ENCODE data around the gene SAMD14. TPM values are rescaled to one million over a fixed set of nuclear protein-coding genes. Genes with fewer than 3 reads are reported as not detected.

Gene SAMD14
- 0.16 TPM for total RNA-seq

DNA sequence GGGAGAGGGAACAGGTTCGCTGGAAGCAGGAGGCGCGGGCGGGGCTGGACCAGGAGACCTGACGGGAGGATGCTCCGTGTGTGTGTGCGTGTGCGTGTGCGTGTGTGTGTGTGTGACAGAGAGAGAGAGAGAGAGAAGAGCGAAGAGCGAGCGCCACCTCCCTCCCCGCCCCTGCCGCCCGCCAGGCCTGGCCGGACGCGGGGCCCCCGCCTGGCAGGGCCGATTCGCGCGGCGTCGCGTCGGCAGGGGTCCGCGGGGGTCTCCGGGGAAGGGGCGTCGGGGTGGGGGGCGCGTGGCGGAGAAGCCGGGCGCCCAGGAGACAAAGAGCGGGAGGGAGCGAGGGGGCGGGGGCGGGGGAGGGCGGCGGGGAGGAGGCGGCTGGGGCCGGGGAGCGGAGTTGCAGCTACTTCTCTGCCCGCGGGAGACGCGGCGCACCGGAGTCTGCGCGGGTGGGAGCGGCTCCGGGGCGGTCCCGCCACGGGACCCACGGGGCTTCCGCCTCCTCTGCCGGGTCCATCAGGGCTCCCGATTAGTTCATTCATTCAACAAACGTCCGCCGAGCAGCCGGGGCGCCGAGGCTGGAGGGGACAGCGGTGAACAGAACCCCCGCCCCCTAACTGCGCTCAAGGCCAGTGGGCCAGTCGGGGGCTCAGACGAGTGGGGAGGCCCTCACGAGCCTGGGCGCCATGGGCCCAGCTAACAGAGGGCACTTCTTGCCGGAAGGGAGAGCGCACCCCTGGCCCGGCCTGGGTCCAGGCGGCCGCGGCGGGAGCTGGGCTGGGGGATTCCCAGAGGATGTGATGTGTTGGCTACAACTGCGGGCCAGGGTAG is at the start of gene SAMD14:
Gene SAMD14 (minus strand): TSS at position 433 of the 831 bp plus-strand sequence. CDS start 5,201 bp downstream, outside the sequence.
- peak; percentile 33 for ATAC-seq

DNA sequence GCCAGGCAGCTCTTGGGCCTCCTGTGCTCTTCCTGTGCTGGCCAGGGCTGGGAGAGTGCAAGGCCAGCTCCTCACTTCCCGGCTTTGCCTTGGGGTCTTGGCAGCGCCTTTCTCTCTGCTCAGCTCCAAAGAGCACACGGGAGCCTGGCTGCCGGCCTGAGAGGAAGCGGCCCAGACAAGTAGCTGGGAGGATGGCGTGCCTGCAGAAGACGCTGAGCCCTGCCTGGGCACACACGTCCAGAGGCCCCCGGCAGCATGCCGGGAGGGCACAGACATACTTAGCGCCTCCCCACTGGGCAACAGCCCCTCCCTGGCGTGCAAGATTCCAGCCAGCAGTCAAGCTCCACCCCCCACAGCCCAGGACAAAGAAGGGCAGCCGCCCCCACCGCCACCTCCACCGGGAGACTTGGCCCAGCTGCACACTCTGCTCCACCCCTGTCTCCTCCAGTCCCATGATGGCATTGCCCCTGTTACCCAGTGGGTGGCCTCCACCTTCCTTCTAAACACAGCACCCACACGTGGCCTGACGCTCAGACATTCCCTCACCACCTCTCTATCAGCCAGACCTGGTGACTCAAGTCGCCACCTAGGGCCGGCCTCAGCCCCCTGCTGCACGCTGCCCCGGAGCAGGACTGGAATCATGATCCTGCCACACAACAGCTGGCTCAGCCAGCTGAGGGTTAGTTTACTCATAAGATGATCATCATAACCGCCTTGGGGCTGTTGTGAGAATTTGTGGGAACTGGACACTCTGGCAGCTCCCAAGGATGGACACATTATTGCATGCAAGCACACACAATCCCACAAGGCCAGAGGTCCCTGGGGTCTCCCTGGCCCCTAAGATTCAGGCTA is 48.2 kb upstream of the SAMD14 start:
- peak; percentile 88 for ATAC-seq

DNA sequence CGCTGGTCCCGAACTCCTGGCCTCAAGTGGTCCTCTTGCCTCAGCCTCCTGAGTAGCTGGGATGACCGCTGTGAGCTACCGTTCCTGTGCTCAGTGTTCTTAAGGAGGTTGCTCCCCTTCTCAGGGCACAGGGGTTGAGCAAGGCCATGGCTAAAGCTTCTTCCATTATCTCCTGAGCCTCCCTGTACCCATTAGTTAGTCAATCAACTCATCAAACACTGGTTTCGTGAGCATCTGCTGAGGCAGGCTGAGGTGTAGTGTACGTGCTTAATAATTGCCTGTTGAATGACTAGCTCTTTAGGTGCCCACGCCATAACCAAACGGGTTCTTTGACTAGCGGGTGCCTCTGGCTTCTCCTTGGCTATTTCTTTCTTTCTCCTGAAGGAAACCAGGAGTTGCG is 47.5 kb upstream of the SAMD14 start:
- peak; percentile 6 for ATAC-seq

DNA sequence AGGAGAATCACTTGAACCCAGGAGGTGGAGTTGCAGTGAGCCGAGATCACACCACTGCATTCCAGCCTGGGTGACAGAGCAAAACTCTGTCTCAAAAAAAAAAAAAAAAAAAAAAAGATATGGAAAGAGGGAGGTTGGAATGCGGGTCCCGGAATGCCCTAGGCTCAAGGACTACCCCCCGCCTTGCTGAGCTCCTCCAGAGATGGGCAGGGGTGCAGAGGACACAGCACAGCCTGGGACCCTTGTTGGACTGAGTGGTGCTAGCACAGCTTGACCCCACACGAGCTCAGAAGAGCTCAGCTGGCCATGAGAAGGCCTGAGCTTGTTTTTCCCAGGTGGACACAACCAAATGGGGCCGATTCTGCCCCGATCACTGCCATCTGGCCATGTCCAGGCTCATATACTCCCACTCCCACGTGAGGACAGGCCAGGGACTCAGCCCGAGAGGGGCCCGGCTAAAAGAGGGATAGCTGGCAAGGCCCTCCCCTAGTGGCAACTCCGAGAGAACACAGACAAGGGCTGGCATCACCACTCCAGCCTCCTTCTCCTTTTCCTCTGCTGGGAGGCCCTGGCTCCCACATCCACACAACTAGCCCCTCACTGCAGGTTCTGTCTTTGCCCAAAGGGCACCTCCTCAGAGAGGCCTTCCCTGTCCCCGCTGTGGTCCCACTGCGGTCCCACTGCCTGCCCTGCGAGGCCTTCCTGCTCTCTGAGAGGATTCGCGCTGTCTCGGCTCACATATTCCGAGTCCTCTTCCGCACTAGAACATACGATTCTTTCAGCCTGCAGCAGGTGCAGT is 46.8 kb upstream of the SAMD14 start:
- no peak for ATAC-seq

DNA sequence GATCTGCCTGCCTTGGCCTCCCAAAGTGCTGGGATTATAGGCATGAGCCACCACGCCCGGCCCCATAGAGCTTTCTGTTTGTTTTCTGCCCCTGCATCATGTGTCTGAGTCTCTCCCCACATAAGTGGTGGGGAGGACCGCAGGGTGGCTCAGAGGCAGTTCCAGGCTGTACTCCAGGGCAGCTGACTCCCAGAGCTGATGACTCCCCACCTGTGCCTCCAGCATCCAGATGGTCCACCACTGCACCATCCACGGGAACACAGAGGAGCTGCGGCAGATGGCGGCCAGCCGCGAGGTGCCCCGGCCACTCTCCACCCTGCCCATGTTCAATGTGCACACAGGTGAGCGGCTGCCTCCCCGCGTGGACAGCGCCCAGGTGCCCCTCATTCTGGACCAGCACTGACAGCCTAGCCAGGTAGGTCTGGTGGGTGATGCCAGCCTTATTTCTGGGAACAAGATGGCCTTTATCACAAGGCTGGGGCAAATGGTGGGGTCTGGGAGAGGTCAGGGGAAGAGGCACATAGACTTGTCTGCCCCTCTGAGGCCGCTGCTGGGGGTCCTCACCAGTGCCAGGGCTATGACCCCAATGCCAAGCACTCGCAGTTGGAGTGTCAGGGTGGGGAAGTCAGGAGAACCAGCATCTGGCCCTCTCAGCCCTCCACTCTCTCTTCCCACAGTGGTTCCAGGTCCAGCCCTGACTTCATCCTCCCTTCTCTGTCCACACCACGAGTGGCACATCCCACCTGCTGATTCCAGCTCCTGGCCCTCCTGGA is 45.3 kb upstream of the SAMD14 start:
- no peak for ATAC-seq

DNA sequence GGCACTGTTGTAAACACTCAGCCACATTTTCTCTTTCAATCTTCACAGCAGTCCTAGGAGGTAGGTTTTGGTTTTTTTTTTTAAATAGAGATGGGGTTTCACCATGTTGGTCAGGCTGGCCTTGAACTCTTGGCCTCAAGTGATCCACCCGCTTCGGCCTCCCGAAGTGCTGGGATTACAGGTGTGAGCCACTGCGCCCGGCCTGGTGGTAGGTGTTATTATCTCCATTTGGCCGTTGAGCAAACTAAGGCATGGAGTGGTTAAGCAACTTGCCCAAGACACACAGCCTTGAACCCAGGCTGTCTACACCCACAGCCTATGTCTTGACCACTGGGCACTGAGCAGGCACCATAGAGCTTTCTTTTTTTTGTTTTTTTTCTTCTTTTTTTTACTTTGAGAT is 44.5 kb upstream of the SAMD14 start:
- no peak for ATAC-seq

DNA sequence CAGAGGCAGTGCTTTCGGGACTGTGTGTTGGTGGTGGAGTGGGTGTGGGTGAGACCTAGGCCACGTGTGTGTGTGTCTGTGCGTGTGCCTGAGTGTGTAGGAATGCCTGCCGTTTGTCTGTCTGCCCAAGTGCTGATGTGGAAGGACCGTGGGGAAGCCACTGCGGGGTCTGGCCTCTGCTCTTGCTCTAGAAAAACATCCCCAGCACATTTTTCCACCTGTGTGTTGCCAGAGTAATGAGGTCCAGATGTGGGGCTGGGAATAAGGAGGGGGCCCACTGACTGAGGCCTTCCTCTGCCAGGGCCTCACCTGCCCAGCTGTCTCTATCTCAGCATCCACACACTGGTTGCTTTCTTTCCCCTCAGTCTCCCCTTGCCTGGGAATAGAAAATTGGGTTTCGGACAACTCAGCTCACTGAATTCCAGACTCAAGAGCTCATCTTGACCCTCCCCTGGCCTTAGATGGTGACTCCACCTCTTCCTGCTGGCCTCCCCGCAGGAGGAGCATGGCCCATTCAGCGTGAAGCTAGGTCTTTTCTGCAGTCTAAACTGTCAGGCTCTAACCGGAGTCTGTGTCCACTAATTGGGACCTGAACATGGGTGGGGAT is 43.5 kb upstream of the SAMD14 start:
- no peak for ATAC-seq

DNA sequence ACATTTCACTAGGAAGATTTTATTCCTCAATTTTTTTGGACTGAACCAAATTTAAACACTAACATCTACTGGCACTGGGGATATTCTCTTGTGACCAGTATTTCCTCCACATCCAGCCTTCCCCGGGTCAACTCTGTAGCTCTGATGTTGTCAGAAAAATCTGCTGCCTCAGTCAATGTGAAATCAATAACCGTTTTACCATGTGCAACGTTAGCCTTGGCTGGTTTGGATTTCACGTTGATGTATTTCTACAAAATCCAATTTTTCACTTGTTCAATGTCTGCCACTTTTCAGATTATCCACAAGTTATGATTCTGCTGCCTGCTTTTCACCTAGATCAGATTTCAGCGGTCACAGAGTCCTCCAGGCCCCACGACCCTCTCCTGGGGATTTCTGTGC is 43.0 kb upstream of the SAMD14 start:
- no peak for ATAC-seq

DNA sequence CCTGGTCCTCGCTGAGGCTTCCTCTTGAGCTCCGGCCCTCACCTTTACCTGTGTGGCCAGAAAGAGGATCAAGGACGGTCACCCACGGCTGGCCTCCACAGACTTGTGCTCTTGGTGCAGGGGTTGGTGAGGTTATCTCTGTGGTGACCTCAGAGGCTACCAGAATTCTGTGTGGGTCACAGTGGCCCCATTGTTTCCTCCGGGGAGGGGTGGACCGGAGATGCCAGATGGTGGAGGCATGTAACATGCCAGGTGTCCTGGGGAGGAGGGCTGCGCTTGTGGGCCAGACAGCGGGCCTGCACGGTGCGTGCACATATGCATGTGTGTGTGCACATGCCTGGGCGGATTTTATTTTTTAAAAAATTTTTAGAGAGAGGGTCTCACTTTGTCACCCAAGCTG is 42.2 kb upstream of the SAMD14 start:
- no peak for ATAC-seq

DNA sequence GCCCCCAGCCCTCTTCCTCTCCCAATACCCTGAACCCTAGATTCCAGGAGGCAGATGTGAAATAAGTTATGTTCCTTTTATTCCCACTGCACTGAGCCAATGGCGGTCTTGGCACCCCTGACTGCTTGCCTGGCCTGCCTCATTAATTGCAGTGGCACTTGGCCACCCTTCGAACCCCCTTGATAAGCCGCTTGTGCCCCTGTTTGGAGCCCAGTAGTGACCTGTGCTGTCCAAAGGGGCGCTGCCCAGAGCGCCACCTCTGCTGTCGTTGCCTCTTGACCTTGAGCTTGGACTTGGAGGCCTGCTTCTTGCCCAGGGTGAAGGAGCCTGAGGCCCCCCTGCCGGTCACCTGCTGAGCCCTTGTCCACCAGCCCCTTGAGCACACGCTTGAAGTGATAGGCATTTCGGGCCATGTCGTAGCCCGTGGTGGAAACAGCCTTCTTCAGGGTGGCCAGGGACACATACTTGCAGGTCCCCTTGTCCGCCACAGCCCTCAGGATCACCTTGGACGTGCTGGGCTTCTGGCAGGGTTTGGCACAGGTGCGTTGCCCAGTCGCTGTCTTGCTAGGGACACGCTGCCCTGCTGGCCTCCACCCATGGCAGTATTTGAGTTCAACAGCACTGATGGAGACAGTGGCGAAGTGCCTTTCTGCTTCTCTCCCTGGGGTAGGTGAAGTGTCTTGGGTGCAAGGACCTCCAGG is 41.6 kb upstream of the SAMD14 start:
- no peak for ATAC-seq

DNA sequence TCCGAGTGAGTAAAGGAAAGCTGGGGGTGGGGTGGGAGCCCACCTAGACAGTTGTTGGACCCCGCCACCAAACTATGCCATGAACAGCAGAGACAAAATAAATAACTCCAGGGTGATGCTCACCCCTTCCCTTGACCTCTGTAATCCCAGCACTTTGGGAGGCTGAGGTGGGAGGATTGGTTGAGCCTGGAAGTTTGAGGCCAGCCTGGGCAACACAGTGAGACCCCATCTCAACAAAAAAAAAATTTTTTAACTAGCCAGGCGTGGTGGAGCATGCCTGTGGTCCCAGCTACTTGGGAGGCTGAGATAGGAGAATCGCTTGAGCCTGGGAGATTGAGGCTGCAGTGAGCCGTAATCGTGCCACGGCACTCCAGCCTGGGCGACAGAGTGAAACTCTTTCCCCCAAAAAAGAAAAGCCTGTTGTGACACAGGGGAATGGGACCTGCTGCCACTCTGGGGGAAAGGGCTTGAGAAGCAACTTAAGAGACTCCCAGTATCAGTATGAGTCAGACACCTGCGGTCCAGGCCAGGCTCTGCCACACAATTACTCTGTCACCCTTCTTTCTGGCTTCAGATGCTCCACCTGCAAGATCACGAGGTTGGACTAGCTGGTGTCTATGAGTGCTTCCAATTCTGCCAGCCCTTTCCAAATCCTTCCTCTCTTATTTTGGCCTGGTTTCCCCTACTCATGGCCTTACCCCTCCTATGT is 40.9 kb upstream of the SAMD14 start:
- peak; percentile 35 for ATAC-seq

DNA sequence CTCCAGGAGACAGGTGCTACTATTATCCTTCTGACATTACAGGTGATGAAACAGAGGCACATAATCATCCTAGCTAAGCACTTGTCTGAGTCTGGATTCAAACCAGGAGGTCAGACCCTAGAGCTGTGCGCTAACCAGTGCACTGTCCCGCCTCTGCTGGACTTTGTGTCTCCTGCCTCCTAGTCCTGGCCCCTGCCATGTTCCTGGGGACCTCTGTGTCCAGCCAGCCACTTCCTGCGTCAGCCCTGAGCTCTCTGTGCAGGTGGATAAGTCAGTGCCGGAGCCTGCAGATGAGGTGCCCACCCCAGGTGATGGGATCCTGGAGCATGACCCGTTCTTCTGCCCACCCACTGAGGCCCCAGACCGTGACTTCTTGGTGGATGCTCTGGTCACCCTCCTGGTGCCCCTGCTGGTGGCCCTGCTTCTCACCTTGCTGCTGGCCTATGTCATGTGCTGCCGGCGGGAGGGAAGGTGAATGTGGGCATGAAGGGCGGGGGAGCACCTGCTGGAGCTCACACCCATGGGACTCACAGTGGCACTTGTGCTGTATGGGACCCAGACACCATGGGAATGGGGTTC is 40.0 kb upstream of the SAMD14 start:
- ATAC-seq = no peak

DNA sequence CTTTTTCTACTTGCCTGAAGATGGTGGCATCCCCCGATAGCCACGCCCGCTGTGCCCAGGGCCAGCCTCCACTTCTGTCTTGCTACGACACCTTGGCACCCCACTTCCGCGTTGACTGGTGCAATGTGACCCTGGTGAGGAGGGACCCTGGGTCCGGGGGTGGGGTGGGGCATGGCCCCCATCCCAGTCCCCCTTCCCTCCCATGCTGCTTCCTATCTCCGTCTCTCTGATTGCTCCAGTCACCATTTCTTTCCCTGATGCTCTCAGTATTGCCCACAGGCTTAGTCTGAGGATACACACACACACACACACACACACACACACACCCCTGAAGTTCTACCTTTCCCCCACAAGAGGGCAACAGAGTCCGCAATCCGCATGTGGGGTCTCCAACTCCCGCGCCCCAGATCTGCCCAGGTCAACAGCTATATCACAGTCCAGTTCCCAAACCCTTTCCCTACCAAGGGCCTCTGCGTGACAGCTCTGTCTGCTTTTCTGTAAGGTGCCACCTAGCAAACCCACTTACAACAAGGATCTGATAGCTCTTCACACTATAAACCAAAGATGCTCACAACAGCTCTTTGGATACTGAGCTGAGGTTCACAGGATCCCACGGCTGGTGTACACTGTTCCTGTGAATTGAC is 39.3 kb upstream of the SAMD14 start:
- peak; percentile 70 for ATAC-seq

DNA sequence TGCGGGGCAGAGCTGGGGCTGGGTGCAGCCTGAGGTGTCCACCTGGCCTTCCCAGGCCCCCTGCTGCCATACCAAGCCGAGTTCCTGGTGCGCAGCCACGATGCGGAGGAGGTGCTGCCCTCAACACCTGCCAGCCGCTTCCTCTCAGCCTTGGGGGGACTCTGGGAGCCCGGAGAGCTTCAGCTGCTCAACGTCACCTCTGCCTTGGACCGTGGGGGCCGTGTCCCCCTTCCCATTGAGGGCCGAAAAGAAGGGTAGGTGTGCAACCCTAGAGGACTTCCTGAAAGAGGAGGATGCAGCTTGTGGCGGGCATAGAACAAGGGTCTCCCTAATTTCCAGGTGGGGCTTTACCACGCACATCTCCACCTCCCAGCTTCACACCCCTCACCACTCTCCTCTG is 38.4 kb upstream of the SAMD14 start:
- ATAC-seq = no peak

DNA sequence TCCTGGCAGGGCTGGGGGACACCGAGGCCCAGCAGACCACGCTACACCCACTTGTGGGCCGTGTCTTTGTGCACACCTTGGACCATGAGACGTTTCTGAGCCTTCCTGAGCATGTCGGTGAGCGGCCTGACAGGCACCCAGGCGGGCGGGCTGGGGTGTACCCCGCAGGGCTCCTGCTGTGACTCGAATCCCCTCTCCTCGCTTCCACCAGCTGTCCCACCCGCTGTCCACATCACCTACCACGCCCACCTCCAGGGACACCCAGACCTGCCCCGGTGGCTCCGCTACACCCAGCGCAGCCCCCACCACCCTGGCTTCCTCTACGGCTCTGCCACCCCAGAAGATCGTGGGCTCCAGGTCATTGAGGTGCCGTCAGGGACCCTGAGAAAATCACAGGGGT is 37.4 kb upstream of the SAMD14 start:
- ATAC-seq = no peak

DNA sequence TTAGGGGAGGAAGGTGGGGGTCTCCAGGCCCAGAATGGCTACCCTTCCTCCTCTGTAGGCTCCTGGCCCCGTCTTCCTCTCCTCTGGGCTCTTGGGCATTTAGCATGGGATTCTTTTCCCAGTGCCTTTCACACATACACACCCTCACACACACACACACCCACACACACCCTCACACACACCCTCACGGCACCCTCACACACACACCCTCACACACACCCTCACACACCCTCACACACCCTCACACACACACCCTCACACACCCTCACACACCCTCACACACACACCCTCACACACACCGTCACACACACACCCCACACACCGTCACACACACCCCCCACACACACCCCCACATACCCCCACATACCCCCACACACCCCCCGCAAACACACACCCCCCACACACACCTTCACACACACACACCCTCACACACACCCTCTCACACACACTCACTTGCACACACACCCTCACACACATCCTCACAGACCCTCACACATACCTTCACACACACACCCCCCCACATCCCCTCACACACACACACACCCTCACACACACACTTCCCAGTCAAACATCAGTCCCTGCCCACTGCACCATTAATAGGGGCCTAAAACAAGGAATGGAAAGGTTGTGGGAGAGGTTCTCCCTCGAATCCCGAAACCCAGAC is 36.7 kb upstream of the SAMD14 start:
- ATAC-seq = no peak

DNA sequence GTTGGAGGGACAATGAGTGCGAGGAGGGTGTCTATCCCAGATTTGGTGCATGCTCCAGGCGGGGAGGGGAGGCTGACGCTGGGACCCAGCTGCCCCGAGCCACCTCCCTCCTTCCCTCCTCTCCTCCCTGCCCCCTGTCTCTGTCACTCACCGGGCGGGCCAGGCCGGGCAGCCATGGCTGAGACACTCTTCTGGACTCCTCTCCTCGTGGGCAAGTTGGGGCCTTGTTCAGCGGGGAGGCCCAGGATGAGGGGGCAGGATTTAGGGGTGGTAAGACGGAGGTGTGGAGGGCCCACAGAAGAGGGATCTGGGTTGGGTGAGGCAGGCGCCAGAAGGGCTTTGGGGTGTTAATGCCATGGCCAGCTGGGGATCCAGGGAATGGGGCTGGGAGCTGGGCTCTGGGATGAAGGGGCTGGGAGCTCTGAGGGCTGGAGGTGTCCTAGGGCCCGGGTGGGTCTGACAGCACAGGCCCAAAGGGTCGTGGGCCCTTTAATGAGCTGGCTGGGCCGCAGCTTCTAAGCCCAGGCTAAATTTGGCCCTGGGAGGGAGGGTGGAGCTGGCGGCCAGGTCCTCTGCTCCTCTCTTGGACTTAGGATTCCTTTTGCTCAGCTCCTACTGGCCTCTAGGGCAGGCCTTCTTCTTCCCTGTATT is 36.0 kb upstream of the SAMD14 start, which contains the start of gene SGCA:
Gene SGCA (plus strand): TSS at position 139 of the 651 bp plus-strand sequence. CDS start 36 bp downstream, at position 175.
- no peak for ATAC-seq

DNA sequence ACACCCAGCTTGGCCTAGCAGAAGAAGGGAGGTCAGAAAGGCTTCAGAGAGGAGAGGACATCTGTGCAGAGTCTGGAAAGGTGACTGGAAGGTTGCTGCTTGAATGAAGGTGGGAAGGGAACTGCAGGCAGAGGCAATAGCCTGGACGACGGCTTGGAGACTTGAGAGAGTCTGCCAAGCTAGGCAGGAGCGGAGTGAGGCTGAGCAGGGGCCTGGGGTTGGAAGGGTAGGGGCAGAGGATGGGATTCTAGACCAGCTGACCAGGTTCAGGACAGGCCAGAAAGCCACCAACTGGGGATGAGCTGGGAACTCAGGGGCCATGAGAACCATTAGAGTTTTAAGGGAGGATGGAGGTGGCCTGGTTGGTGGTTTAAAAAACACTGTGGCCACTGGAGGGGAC is 35.5 kb upstream of the SAMD14 start:
- ATAC-seq = no peak
